ENCODE results near the gene OR5AN1. TPM values are rescaled to one million over a fixed set of nuclear protein-coding genes. Genes with fewer than 3 reads are reported as not detected.

Gene OR5AN1
- total and polyA plus RNA-seq, 4 donors, result 0.06 to 0.25 TPM; not detected in 2

DNA sequence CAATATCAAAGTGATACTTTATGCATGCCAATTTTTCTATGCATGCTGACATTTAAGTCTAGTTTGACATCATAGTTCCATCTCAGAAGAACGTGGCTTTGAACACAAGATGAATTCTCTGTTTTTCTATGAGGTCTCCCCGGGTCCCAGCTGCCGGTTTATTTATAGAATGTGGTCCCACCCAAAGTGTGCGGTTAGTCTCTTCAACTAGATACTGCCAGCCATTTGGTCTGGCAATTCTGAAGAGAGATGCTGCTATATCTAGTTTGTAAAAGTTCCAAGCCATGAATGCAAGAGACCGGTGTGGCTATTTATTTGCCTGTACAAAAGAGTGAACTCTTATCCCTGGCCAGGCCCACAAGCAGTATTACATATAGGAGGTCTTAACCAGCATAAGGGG is 58.3 kb downstream of the OR5AN1 start:
- H3K27me3 ChIP-seq (ENCODE audit: control insufficient read depth in 4 of 4, insufficient read depth in 4 of 4, low read length in 3 of 4), result no peaks in the 10 kb centered on the region
- WGBS, result 75% methylated on average over 5 of the region's 5 CpGs
- DNase-seq (ENCODE audit: low spot score), result no peak
- no peak overlapping the region for H3K27ac ChIP-seq (ENCODE audit: low read depth in 1 of 2, low read length in 2 of 2)
- no peak overlapping the region for H3K9ac ChIP-seq (ENCODE audit: low read depth in 1 of 2, low read length in 2 of 2)
- H3K36me3 ChIP-seq (ENCODE audit: control insufficient read depth in 4 of 4, insufficient read depth in 3 of 4, low read depth in 1 of 4, low read length in 3 of 4), result no peaks in the 10 kb centered on the region
- no peak overlapping the region for H3K4me3 ChIP-seq (ENCODE audit: low read depth in 1 of 3, low read length in 3 of 3)
- H3K4me1 ChIP-seq (ENCODE audit: control insufficient read depth in 4 of 4, insufficient read depth in 4 of 4, low read length in 3 of 4), result no peaks in the 10 kb centered on the region
- TF ChIP-seq YY1 (IDR thresholded peaks at IDR 0.05) (no peak), SP1 (IDR thresholded peaks at IDR 0.05) (no peak), NR2F2 (IDR thresholded peaks at IDR 0.05) (no peak), RAD21 (IDR thresholded peaks at IDR 0.05) (no peak), HNF4A (conservative IDR thresholded peaks at IDR 0.05) (no peak), EGR1 (IDR thresholded peaks at IDR 0.05; ENCODE audit: low read depth in 2 of 2) (no peak), TAF1 (conservative IDR thresholded peaks at IDR 0.05) (no peak)
- TF ChIP-seq, protein P1, sequence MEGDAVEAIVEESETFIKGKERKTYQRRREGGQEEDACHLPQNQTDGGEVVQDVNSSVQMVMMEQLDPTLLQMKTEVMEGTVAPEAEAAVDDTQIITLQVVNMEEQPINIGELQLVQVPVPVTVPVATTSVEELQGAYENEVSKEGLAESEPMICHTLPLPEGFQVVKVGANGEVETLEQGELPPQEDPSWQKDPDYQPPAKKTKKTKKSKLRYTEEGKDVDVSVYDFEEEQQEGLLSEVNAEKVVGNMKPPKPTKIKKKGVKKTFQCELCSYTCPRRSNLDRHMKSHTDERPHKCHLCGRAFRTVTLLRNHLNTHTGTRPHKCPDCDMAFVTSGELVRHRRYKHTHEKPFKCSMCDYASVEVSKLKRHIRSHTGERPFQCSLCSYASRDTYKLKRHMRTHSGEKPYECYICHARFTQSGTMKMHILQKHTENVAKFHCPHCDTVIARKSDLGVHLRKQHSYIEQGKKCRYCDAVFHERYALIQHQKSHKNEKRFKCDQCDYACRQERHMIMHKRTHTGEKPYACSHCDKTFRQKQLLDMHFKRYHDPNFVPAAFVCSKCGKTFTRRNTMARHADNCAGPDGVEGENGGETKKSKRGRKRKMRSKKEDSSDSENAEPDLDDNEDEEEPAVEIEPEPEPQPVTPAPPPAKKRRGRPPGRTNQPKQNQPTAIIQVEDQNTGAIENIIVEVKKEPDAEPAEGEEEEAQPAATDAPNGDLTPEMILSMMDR (IDR thresholded peaks at IDR 0.05; ENCODE audit: low read depth, low read length, missing input control), result no peak
- TF ChIP-seq, protein P2, sequence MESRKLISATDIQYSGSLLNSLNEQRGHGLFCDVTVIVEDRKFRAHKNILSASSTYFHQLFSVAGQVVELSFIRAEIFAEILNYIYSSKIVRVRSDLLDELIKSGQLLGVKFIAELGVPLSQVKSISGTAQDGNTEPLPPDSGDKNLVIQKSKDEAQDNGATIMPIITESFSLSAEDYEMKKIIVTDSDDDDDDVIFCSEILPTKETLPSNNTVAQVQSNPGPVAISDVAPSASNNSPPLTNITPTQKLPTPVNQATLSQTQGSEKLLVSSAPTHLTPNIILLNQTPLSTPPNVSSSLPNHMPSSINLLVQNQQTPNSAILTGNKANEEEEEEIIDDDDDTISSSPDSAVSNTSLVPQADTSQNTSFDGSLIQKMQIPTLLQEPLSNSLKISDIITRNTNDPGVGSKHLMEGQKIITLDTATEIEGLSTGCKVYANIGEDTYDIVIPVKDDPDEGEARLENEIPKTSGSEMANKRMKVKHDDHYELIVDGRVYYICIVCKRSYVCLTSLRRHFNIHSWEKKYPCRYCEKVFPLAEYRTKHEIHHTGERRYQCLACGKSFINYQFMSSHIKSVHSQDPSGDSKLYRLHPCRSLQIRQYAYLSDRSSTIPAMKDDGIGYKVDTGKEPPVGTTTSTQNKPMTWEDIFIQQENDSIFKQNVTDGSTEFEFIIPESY (IDR thresholded peaks at IDR 0.05), result no peak
- TF ChIP-seq, protein P3, sequence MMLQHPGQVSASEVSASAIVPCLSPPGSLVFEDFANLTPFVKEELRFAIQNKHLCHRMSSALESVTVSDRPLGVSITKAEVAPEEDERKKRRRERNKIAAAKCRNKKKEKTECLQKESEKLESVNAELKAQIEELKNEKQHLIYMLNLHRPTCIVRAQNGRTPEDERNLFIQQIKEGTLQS (IDR thresholded peaks at IDR 0.05), result no peak
- no peaks in the 10 kb centered on the region for H3K9me3 ChIP-seq (ENCODE audit: control insufficient read depth in 4 of 4, low read length in 3 of 4)

DNA sequence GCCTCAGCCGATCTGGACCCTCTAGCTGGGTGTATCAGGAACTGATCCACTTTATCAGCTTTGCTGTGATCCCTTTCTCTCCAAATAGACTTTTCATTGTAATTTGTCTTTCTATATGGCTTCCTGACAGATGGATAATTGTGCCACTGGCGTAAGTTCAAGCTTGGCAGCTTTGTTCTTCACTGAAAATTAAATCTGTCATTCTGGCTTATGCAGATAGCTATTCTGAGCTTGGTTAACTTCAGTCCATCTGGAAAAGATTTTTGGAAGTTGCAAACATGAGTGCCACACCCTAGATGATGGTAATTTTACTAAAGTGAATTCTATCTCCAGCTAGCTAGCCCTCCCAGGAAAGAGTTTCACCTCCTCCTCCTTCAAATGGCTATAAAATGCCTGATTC is 59.5 kb downstream of the OR5AN1 start:
- Histone ChIP-seq H3K36me3 (ENCODE audit: control insufficient read depth in 4 of 4, insufficient read depth in 3 of 4, low read depth in 1 of 4, low read length in 3 of 4) (no peaks in the 10 kb centered on the region), H3K4me1 (ENCODE audit: control insufficient read depth in 4 of 4, insufficient read depth in 4 of 4, low read length in 3 of 4) (no peaks in the 10 kb centered on the region), H3K9ac (ENCODE audit: low read depth in 1 of 2, low read length in 2 of 2) (no peak overlapping the region), H3K9me3 (ENCODE audit: control insufficient read depth in 4 of 4, low read length in 3 of 4) (no peaks in the 10 kb centered on the region), H3K4me3 (ENCODE audit: low read depth in 1 of 3, low read length in 3 of 3) (no peak overlapping the region), H3K27ac (ENCODE audit: low read depth in 1 of 2, low read length in 2 of 2) (no peak overlapping the region), H3K27me3 (ENCODE audit: control insufficient read depth in 4 of 4, insufficient read depth in 4 of 4, low read length in 3 of 4) (no peaks in the 10 kb centered on the region)
- DNase-seq (ENCODE audit: low spot score), result no peak
- TF ChIP-seq SP1 (IDR thresholded peaks at IDR 0.05) (no peak), YY1 (IDR thresholded peaks at IDR 0.05) (no peak), FOXA2 (IDR thresholded peaks at IDR 0.05) (no peak), HNF4G (IDR thresholded peaks at IDR 0.05) (no peak), EGR1 (IDR thresholded peaks at IDR 0.05; ENCODE audit: low read depth in 2 of 2) (no peak), TAF1 (conservative IDR thresholded peaks at IDR 0.05) (no peak), RXRA (IDR thresholded peaks at IDR 0.05) (no peak), NR2F2 (IDR thresholded peaks at IDR 0.05) (no peak), HNF4A (conservative IDR thresholded peaks at IDR 0.05) (no peak)
- TF ChIP-seq, protein P4, sequence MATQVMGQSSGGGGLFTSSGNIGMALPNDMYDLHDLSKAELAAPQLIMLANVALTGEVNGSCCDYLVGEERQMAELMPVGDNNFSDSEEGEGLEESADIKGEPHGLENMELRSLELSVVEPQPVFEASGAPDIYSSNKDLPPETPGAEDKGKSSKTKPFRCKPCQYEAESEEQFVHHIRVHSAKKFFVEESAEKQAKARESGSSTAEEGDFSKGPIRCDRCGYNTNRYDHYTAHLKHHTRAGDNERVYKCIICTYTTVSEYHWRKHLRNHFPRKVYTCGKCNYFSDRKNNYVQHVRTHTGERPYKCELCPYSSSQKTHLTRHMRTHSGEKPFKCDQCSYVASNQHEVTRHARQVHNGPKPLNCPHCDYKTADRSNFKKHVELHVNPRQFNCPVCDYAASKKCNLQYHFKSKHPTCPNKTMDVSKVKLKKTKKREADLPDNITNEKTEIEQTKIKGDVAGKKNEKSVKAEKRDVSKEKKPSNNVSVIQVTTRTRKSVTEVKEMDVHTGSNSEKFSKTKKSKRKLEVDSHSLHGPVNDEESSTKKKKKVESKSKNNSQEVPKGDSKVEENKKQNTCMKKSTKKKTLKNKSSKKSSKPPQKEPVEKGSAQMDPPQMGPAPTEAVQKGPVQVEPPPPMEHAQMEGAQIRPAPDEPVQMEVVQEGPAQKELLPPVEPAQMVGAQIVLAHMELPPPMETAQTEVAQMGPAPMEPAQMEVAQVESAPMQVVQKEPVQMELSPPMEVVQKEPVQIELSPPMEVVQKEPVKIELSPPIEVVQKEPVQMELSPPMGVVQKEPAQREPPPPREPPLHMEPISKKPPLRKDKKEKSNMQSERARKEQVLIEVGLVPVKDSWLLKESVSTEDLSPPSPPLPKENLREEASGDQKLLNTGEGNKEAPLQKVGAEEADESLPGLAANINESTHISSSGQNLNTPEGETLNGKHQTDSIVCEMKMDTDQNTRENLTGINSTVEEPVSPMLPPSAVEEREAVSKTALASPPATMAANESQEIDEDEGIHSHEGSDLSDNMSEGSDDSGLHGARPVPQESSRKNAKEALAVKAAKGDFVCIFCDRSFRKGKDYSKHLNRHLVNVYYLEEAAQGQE (IDR thresholded peaks at IDR 0.05), result no peak
- TF ChIP-seq, protein P2 (IDR thresholded peaks at IDR 0.05), result no peak
- TF ChIP-seq, protein P5, sequence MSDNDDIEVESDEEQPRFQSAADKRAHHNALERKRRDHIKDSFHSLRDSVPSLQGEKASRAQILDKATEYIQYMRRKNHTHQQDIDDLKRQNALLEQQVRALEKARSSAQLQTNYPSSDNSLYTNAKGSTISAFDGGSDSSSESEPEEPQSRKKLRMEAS (IDR thresholded peaks at IDR 0.05), result no peak
- WGBS, result 84% methylated on average over 2 of the region's 2 CpGs
